Stimulated activated CD4-positive, alpha-beta T cell treated with anti-CD3 and anti-CD28 coated beads, Interleukin-1b, Interleukin-23, amount 100 ng/mL, for 48 hours (primary cell): ENCODE data around the gene RNASE4.
A peak's percentile ranks its signal among the peaks of the same experiment; 100 is the strongest.

Source experiments
- DNase-seq: peaks from one replicate; pipeline ENCODE4 v3.0.0-alpha.2; 2020

Gene RNASE4

DNA sequence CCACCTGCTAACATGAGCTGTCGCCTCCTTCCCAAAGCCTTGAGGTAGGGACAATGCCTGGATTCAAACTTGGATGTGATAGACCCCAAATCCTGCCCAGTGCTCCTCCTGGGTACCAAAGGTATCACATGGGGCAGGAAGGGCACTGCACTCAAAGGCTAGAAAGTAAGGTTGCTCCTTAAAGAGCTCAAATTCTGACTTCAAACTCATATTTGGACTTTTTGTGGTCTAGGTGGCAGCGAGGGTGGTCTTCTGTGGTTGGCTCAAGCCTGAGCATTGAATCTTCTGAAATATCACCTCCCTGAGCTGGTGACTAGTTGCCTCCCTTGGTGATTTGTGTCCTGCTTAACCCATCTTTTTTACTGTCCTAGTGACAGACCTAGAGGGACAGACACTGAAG lies 8.3 kb upstream of the RNASE4 start:
- DNase-seq = no peak

DNA sequence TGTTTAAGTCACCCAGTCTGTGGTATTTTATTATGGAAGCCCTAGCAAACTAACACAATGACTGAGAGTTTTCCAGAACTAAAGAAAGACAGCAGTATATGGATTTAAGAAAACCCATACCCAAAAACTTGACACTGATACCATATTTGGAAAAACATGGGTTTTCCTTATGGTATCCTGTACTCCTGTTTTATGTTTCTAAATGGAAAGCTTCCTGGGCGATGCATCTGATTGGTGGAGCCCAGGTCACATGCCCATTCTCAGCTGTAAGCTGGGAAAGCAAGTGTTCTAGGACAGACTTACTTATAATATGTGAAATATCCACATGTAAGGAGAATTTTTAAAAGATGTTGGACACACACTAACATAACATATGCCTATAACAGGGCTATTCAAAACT lies 4.5 kb upstream of the RNASE4 start:
- DNase-seq = no peak

DNA sequence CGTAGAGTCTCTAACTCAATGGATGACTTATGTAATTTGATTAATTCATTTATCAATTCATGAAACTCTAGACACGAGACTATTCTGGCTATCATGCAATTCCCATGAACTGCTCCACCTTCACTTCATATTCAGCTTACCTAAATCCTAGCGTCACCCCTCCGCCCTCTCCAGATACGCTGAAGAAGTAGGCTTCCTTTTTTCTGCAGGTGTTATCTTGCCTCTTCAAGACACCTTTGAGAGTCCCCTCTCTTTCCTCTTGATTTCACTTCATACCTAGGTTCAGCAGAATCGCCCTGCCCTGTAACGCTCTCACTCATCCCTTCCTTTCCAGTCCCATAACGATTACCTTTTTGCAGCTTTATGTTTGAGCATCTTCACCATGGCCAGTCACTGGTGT lies 4.0 kb upstream of the RNASE4 start:
- no peak for DNase-seq

DNA sequence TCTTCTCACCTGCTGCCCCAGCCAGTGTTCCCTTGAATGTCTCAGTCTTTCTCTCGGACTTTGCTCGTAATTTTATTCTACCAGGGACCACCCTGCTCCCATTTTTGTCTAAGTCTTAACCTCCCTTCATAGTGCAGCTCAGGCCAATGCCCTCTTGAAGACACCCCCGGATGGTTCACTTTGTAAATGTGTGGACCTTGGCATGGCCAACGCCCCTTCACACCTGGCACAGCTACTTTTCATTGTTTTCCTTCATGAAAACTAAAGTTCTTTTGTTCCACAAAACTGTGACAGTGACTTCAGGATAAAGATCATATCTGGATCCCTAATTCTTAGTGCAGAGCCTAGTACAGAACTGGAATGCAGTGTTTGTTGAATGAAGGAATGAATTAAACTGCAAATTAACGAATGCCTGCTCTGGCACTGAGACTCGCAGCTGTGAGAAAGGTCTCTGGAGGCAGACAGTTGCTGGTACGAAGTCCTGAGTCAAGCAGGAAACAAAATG lies 3.5 kb upstream of the RNASE4 start:
- DNase-seq = peak; percentile 56

DNA sequence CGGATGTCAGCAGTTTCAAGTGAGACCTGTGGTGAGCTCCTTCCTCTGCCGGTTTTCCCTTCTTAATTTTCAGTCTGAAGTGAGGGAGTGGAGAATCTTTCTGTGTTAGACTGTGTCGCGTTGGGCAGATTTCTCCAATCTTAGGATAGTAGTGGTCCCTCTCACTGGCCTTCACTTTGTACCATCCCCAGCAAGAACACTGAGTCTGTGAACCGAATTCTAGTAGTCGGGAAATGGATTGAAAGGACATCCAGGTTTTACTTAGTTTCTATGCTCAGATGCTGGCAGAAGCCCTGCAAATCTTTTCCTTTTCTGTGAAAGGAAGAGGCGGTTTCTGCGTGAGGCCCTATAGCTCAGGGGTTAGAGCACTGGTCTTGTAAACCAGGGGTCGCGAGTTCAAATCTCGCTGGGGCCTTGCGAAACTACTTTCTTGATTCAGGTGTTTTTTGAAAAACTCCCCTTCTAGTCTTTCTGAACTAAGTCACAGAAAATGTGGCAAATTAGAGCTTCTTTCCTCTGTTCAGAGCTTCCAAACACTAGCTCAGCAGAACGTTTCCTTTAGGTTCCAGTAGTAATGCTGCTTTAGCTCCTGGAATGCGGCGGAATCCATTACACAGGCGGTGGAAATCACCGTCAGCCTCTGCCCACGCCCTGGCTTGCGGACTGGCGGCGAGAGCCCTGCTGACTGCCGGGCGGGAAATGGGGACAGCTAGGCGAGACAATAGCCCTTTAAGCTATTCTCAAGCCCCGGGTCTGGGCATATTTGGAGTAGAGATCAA lies 2.8 kb upstream of the RNASE4 start:
- peak; percentile 92 for DNase-seq

DNA sequence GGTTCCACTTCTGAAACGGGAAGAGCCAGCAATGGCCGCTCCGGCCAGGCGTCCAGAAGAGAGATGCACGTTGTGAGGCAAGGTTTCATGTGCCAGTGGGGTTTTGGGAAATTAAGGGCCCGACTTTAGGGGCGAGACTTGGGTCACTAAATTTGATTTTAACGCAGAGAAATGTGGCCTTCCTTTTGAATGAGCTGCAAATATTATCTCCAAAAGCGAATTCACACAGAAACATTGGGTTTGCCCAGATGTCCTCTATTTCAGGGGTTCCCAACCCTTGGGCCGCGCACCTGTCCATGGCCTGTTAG lies 2.3 kb upstream of the RNASE4 start:
- DNase-seq = no peak

DNA sequence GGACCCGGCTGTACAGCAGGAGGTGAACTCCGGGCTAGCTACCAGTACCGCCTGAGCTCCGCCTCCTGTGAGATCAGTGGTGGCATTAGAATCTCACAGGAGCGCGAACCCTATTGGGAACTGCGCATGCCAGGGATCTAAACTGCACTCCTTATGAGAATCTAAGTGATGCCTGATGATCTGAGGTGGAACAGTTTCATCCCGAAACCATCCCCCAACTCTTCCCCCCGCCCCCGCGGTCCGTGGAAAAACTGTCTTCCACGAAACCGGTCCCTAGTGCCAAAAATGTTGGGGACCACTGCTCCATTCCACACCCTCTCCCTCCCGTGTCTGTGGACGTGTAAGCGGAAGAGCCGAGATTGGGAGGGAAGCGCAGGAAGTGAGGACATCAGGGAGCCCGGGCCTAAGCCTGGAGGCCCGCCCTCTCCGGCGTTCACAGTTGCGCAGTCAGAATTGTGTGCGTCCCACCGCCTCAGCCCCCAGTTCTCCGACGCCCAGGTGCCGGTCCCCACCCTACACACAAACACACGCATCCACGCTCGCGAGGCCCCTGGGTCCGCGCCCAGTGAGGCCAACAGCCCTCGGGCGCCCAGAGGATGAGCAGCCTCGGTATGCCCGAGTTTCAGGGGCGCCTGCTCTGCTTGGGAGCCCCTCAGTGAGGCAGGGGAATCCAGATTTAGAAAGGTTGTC lies 1.8 kb upstream of the RNASE4 start:
- DNase-seq = peak; percentile 82

DNA sequence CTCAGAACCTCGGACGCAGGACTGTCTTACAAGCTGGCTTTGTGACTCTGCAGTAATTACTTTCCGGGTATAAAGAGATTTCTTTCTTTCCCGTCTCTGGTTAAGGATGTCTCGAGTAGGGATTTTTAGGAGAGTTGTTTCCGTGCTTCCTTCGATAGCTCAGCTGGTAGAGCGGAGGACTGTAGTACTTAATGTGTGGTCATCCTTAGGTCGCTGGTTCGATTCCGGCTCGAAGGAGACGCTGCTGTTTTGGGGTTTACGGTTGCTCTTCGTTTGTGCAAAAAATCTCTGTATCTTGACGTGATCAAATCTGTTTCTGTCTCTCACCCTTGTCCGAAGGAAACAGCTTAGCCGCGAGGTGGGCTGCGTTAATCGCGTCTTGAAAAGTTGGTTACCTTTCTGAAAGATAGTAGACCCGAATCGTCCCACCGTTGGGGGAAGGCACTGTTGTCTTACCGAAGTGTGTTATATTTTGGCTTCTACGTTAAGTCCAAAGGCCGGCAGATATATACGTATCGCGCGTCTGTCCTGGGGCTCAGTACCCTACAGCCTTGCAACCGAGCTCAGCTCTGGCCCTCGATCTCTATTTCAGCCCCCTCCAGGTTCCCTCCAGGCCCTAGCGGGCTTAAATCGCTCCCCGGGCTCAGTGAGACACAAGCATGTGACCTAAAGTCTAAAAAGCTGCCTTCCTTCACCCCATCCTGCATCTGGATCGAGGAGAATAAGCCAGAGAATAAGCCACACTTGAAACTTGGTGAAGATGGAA lies 1.1 kb upstream of the RNASE4 start:
- peak; percentile 87 for DNase-seq

DNA sequence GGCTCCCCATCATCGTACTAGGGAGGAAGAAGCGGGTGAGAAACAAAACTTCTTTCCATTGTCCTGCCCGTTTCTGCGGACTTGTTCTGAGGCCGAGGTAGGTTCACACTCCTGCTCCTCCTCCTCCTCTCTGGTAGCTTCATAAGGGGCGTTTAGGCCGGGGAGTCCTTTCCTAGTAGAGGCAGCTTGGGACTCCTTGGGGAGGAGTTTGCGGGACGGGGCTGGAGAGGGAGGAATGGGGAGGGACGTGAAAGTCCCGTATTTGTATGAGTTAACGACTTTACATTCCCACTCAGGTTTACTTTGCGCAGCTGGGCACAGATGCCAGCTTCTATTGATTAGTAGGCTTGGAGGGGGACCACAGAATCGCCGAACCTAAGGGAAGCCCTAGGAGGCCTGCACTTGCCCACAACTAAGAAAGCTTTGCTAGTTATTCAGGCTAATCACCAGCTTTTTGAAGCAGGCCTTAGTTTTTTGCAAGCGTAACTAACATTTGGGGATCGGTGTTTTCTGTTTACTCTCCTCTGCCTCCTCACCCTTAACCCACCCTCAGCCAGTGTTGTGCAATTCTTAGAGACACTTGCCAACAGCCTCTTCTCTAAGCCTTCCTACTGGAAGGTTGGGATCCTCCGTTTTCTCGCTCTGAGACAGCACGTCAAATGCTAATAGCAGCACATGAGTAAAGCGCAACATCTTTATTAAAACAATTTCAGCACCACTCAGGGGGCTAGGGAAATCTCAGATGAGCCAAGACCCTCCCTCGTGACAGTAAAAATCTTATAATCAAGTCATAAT lies 499 bp downstream of the RNASE4 start:
- DNase-seq = no peak

DNA sequence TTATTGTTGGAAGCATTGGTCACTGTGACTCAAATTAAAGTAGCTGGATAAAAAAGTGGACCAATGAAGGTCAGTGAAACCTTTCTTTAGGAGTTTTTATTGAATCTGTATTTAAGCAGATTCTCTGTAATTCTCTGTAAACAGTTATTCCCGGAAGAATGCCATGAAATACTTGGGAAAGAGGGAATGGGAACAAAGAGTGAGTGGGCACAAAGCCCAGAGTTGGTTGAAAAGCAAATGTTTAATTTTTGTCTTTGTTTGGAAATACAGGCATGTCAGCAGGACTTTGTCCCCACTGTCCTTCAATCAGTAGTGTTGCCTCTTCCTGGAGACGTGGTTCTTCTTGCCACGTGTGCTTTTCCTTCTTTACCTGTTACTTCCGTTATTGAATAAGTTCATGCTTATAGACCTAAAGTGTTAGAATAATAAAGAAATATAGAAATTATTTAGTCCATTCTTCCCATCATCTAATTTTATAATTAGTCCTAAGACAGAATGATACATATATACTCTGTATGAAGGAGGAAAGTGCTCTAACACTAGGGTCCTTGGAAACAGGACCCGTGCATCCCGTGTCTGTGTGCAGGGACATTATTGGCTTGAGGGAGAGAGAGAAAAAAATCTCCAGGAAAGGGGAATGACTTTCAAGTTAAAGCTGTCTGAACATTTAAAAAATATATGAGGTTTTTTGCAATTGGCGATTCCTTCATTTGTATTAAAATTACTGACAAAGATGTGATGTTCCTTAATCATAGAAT lies 2.2 kb downstream of the RNASE4 start:
- no peak for DNase-seq

DNA sequence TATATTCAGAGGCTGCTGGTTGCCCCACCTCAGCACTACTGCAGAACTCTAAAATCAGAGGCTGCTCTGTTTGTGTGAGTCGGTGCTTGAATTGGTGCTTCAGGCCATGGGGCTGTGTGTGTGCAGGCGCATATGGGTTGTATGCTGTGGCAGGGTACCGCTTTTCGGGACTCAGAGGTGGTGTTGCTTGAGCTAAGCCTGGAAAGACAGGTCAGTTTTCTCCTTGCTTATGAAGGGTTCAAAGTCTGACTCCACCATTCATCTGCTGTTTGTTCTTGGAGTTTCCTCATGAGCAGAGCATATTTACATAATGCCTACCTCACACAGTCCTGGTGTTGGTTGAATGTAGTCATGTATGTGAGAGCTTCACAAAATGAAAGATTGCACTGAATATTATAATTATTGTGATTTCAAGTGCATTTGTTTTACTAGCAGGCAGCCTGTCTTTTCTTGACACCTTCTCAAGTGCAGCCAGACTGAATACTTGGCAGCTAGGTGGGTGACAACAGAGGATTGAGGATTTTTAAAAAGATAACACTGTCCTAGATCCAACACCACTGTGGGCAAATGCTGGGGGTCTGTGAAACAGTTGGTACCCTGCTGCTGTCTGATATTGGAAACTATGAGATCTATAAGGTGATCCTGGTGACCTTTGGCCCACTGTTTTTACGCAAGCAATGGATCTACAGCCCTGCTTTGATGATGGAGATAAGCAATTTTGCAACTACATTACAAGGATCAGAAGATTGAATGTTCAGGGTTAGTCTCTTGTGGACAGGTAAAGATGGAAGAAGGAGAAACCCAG lies 3.2 kb downstream of the RNASE4 start:
- DNase-seq = no peak

DNA sequence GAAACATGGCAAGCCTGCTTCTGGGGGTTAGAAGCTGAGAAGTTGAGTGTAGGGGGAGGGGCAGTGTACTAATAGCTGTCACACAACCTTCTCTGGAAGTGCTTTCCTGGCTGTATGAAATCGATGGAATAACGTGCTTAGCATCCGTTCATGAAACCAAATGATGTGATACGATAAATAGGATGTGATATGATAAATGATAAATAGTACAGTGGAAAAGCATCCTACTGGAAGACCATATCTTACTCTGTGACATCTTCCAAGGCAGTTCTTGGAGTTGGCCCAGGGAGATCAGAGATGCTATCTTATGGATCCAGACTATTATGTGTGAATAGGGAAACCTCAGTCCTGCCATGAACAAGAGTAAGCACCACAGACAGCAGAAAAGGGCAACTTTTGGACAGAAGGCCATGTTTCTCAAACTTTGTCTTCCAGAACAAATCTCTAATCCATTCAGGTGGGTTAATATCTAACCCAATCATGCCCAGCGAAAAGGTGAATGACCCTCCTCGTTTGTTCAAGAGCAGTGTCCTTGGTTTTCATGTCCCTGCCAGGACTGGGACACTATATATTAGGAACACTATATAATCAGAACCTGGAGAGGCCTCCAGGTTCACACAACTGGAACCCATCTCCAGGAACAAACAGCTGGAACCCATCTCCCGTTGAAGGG lies 3.9 kb downstream of the RNASE4 start, which contains the start of gene ANG:
ANG (plus strand) TSS at position 598 of the 673 bp plus-strand sequence. CDS start 4,801 bp downstream, outside the sequence.
- DNase-seq = no peak

DNA sequence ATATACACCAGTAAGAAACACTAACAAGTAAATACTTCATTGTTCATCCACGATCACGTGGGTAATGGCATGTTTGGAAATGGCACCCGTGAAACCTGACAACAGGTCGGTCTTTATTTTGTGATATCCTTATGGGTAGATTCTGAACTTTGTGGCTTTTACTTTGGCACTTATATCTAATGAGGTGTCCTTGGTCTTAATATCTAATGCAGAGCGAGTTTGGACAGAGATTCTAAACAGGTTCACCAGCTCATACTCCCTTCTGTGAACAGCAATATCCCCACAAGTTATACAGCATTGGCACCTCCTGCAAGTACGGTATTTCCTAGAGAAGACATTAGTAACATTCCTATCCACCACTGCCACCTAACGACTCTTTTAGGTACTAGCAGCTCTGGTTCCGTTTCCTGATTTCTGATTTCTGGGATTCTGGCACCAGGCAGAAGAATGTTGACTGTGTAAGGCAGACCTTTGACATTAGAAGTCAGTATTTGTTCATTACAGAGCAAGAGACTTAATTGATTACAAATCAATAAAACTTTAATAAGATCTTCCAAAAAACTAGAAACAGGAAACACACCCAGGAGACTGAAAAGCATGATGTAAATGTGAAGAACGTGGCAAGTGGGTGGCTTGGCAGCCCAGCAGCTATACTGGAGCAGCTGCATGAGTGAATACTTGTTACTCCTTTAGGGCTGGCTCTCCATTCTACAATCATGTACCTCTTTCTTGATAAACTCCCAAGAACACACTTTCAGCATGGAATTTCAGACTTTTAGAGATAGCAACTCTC lies 6.7 kb downstream of the RNASE4 start:
- peak; percentile 13 for DNase-seq

DNA sequence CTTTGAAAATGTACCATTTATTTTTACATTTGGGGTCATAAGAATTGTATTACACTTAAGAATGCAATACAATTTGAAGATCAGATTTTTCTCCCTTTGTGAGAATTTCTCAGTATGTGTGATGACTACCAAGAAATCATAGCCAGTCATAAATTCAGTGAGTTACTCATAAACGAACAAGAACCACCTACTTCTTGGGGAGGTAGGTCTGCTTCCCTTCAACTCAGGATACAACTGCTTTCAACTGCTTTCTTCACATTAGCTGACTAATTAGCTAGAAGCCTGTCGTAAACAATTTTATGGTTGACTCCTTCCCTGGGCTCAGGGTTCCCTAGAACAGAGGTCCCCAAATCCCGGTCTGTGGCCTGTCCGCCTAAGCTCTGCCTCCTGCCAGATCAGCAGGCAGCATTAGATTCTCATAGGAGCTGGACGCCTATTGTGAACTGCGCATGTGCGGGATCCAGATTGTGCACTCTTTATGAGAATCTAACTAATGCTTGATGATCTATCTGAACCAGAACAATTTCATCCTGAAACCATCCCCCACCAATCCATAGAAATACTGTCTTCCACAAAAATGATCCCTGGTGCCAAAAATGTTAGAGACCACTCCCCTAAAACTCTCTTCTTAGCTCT lies 7.9 kb downstream of the RNASE4 start:
- DNase-seq = no peak

DNA sequence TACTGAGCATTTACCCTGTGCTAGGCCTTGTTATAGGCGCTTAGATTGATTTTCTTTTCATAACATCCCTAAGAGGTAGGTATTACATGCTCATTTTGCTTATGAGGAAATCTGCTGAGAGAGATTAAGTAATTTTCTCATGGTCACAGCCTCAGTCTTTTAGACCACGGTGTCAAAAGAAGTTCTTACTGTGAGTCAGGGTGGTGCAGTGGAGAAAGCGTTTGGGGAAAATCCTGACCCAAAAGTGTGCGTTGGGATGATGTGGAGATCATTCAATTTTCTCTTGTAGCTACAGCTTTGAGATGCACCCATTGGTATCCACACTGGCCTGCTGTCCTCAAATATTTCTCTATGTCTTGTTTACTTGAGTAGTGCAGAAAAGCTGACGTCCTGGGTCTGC lies 12.4 kb downstream of the RNASE4 start:
- DNase-seq = no peak

DNA sequence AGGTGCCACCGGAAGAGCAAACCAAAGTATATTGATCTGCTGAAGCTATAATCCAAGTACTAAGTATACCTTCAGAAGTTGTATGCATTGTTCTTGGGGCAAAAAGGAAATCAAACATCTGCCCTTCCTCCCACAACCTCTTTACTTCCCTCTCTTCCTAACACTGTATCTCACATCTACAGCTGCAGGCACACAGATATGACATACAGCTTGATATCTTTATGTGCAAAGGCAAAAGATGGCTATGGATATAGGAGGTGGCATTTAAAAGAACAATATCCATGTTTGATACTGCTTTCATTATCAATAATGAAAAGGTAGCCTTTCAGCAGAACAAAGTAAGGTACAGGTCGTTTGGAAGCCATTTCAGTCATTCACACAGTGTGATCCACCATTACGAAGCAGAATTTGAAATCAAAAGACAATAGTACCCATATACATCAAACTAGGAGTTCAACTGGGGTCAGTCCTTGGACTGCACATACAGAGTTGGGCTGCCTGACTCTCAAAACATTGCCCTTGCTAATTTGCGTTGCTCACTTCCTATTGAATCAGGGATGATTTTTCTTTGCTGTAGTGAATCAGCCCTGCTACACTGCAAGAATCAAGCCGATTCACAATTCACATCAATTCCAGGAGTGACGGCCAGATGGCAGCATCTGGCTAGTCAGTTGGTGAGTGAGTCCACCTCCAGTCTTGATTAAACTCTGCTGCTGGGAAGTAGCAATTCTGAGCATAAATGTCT lies 13.1 kb downstream of the RNASE4 start:
- peak; percentile 64 for DNase-seq

DNA sequence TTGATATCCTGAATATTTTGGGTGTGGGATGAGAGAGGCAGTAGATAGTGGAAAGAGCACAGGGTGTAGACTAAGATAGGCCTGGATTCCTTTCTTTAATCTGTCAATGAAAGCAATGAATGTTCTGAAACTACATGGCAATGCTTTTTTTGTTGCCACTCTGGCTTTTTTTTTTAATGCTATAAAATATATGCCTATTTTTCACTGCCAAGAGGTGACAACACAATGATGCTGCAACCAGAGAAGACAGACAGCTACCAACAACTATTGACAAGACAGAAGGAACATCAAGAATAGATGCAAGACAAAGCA lies 13.6 kb downstream of the RNASE4 start:
- DNase-seq = no peak

DNA sequence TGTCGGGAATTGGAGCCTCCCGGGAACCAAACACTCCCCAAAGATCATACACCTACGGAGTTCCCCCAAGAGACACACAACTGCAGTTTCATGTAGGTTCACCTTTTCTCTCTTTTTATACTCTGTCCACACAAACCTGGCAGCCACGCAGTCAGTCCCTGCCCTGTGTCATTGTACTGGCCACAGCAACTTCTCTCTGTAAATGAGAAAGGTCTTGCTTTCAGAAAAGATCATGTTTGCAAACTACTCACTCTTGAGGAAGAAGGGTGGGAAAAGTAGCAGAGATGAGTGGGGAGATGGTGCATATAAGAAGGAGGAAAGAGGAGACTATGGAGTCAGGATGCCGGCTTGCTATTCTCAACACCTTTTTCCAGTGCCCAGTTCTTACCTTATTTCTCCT lies 14.6 kb downstream of the RNASE4 start:
- no peak for DNase-seq

DNA sequence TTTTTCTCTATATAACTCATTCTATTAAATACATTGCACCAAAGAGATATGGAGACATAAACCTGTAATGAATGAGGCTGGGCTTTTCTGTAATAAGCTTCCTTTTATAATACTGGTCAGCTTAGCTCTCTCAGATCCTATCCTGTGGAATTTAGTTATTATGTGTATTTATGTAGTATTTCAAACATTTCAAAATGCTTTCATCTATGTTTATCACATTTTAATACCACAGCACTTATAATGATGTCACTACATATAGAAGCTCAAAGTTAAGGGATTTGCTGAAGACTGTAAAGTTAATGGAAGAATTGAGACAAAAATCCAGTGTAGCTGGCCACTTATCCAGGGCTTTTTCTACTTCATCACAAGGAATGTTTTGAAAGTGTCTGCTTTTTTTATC lies 15.6 kb downstream of the RNASE4 start:
- DNase-seq = no peak
